Astrocyte of the cerebellum (primary cell): ENCODE results near the gene NECTIN2.
"Not testable (repeated sequence)": the region's sequence is repeated elsewhere in the genome, so short reads cannot be mapped to it uniquely, and the experiment has no call there.

Experiments used
- DNase-seq: peaks from one replicate; pipeline ENCODE4 v3.0.0-alpha.2; 2011; ENCODE audit warnings: low read depth
- H3K4me3 ChIP-seq: 2 replicates; pipeline ENCODE4 v1.5.1; 2011; ENCODE audit warnings: mild to moderate bottlenecking, low read depth, low read length, moderate library complexity
- CTCF ChIP-seq: IDR thresholded peaks from 2 replicates; pipeline ENCODE4 v1.5.1; 2012; ENCODE audit warnings: low read length, low read depth, moderate library complexity, mild to moderate bottlenecking; ENCODE audit errors: missing control alignments
- in situ Hi-C: cut with HindIII; loops from 2 replicates; pipeline ENCODE4 v1.10.0; 2017; ENCODE audit warnings: low sequenced_read_pairs

The NECTIN2 gene

GRCh38 chr19:44874317-44874716, 28.2 kb downstream of the NECTIN2 start:
- no peak for DNase-seq
- in situ Hi-C loops = no loop called here
- H3K4me3 ChIP-seq = no peak overlapping the region
- no peak for TF ChIP-seq CTCF

GRCh38 chr19:44875666-44876451, 29.8 kb downstream of the NECTIN2 start:
- H3K4me3 ChIP-seq = no peak overlapping the region
- in situ Hi-C loops = no loop called here
- no peak for TF ChIP-seq CTCF
- DNase-seq = no peak

GRCh38 chr19:44876930-44877535, 30.9 kb downstream of the NECTIN2 start:
- DNase-seq = no peak
- in situ Hi-C loops = no loop called here
- H3K4me3 ChIP-seq = no peak overlapping the region
- no peak for TF ChIP-seq CTCF

GRCh38 chr19:44878120-44878865, 32.2 kb downstream of the NECTIN2 start:
- no peak for TF ChIP-seq CTCF
- no peak for DNase-seq
- H3K4me3 ChIP-seq = no peak overlapping the region
- in situ Hi-C loops = no loop called here

GRCh38 chr19:44879309-44880065, 33.4 kb downstream of the NECTIN2 start:
- DNase-seq = no peak
- H3K4me3 ChIP-seq = no peak overlapping the region
- TF ChIP-seq CTCF = no peak
- in situ Hi-C loops = no loop called here

GRCh38 chr19:44882063-44882462, 36.0 kb downstream of the NECTIN2 start:
- H3K4me3 ChIP-seq = no peak overlapping the region
- no peak for TF ChIP-seq CTCF
- DNase-seq = no peak
- in situ Hi-C loops = no loop called here

GRCh38 chr19:44882619-44883397, 36.7 kb downstream of the NECTIN2 start:
- H3K4me3 ChIP-seq, in situ Hi-C loops, DNase-seq: not testable (repeated sequence)
